ENCODE results near the gene PDCD5. TPM values are rescaled to one million over a fixed set of nuclear protein-coding genes. Genes with fewer than 3 reads are reported as not detected.
A peak's percentile ranks its signal among the peaks of the same experiment; 100 is the strongest.
"Not testable (repeated sequence)": the region's sequence is repeated elsewhere in the genome, so short reads cannot be mapped to it uniquely, and the experiment has no call there.

Gene PDCD5
- polyA plus RNA-seq, 1 donor = 125 TPM

- no peak for DNase-seq
These were observed 563 bp upstream of the PDCD5 start for GRCh38 chr19:32580353-32580900.

GRCh38 chr19:32581705-32582179, 752 bp downstream of the PDCD5 start:
- DNase-seq = peak; percentile 23

- not testable (repeated sequence) for DNase-seq
These were observed 6.9 kb downstream of the PDCD5 start for GRCh38 chr19:32587747-32588504.

GRCh38 chr19:32594021-32594420, 13.0 kb downstream of the PDCD5 start:
- no peak for DNase-seq

- no peak for DNase-seq
These were observed 14.5 kb downstream of the PDCD5 start for GRCh38 chr19:32595491-32595890.

- no peak for DNase-seq
These were observed 17.0 kb downstream of the PDCD5 start for GRCh38 chr19:32598022-32598421.

- no peak for DNase-seq
These were observed 18.3 kb downstream of the PDCD5 start for GRCh38 chr19:32599258-32599657.

- peak; percentile 29 for DNase-seq
These were observed 18.8 kb downstream of the PDCD5 start for GRCh38 chr19:32599736-32600157.

- DNase-seq = no peak
These were observed 23.0 kb downstream of the PDCD5 start for GRCh38 chr19:32603961-32604360.

- DNase-seq = no peak
These were observed 24.6 kb downstream of the PDCD5 start for GRCh38 chr19:32605544-32605943.

- DNase-seq = no peak
These were observed 25.3 kb downstream of the PDCD5 start for GRCh38 chr19:32606289-32606688.

- no peak for DNase-seq
These were observed 26.5 kb downstream of the PDCD5 start for GRCh38 chr19:32607479-32607878.

GRCh38 chr19:32611161-32611560, 30.2 kb downstream of the PDCD5 start:
- DNase-seq = no peak

- no peak for DNase-seq
These were observed 32.0 kb downstream of the PDCD5 start for GRCh38 chr19:32613008-32613407.

- no peak for DNase-seq
These were observed 33.9 kb downstream of the PDCD5 start for GRCh38 chr19:32614916-32615315.

- no peak for DNase-seq
These were observed 34.6 kb downstream of the PDCD5 start for GRCh38 chr19:32615569-32615968.

- no peak for DNase-seq
These were observed 38.2 kb downstream of the PDCD5 start for GRCh38 chr19:32619051-32619685.

GRCh38 chr19:32622002-32622401, 41.0 kb downstream of the PDCD5 start:
- no peak for DNase-seq

- no peak for DNase-seq
These were observed 43.4 kb downstream of the PDCD5 start for GRCh38 chr19:32624410-32624809.

- DNase-seq = no peak
These were observed 46.0 kb downstream of the PDCD5 start for GRCh38 chr19:32626969-32627368.

GRCh38 chr19:32627714-32628270, 46.8 kb downstream of the PDCD5 start:
- no peak for DNase-seq

- no peak for DNase-seq
These were observed 49.3 kb downstream of the PDCD5 start for GRCh38 chr19:32630338-32630737.

GRCh38 chr19:32631381-32631780, 50.4 kb downstream of the PDCD5 start:
- DNase-seq = no peak
